H1 (cell line): ENCODE data around the gene CSRNP3. TPM values are rescaled to one million over a fixed set of nuclear protein-coding genes. Genes with fewer than 3 reads are reported as not detected.

ENCODE experiments used
- CTCF ChIA-PET: fragments of 300-600 bp; sonication (Branson Sonifier 250); formaldehyde crosslinking; loops from one replicate; lab custom pipeline; 2021; ENCODE audit not compliant: partially characterized antibody; lab: Charles Lee
- POLR2A ChIA-PET: fragments of 300-600 bp; sonication (Branson Sonifier 250); formaldehyde crosslinking; loops from one replicate; lab custom pipeline; 2021; ENCODE audit warnings: inconsistent platforms; ENCODE audit not compliant: partially characterized antibody; lab: Charles Lee
- DNase-seq, 2 experiments: peaks; one replicate each; pipeline versions ENCODE4 v3.0.0 to v3.0.0-alpha.2; 2010 to 2022; ENCODE audit warnings: low spot score in 2 of 2, low read depth in 1 of 2, mixed read lengths in 1 of 2
- FAIRE-seq: peaks from 2 replicates; lab custom pipeline; 2011; peaks lifted over from hg19 to GRCh38; lab: Jason Lieb, UNC
- H2AFZ ChIP-seq: 2 replicates; pipeline ENCODE4 v1.8.1; 2012; ENCODE audit warnings: low read length, inconsistent platforms
- H2AK5ac ChIP-seq: 2 replicates; pipeline ENCODE4 v1.6.1; 2013; ENCODE audit warnings: low read depth, low read length
- H2BK120ac ChIP-seq: replicated peaks from 2 replicates; pipeline ENCODE3; 2013; ENCODE audit warnings: low read depth, low read length, inconsistent platforms
- H2BK12ac ChIP-seq: 2 replicates; pipeline ENCODE4 v1.6.1; 2013; ENCODE audit warnings: low read depth, low read length
- H2BK15ac ChIP-seq: 2 replicates; pipeline ENCODE4 v1.6.1; 2013; ENCODE audit warnings: low read length
- H2BK20ac ChIP-seq: 2 replicates; pipeline ENCODE4 v1.6.1; 2013; ENCODE audit warnings: low read length
- H2BK5ac ChIP-seq: 2 replicates; pipeline ENCODE4 v1.6.1; 2013; ENCODE audit warnings: low read depth, low read length
- H3K14ac ChIP-seq: 2 replicates; pipeline ENCODE4 v1.6.1; 2013; ENCODE audit warnings: inconsistent platforms; ENCODE audit not compliant: insufficient read length
- H3K18ac ChIP-seq: 2 replicates; pipeline ENCODE4 v1.6.1; 2013; ENCODE audit warnings: low read length; ENCODE audit errors: extremely low read depth
- H3K23ac ChIP-seq: 2 replicates; pipeline ENCODE4 v1.6.1; 2013; ENCODE audit warnings: inconsistent platforms; ENCODE audit not compliant: insufficient read length
- H3K23me2 ChIP-seq: 2 replicates; pipeline ENCODE4 v1.6.1; 2013; ENCODE audit warnings: low read depth, low read length
- H3K27ac ChIP-seq: 2 replicates; pipeline ENCODE4 v1.6.1; 2011; ENCODE audit warnings: low read depth, low read length, inconsistent platforms
- H3K27me3 ChIP-seq, 4 experiments: replicated peaks in 1 of 4; 1 replicate in 1 of 4; 2 replicates in 3 of 4; pipeline versions ENCODE4 v1.6.1 to v1.8.1; 2011 to 2013; ENCODE audit warnings: low read length in 3 of 4, mild to moderate bottlenecking in 3 of 4, inconsistent platforms in 2 of 4, mixed read lengths in 2 of 4, moderate library complexity in 1 of 4; ENCODE audit not compliant: control insufficient read depth in 3 of 4, insufficient read depth in 3 of 4; ENCODE audit errors: extremely low read depth in 1 of 4
- H3K36me3 ChIP-seq, 4 experiments: 2 replicates each; pipeline versions ENCODE4 v1.6.1 to v1.8.1; 2011 to 2013; ENCODE audit warnings: mild to moderate bottlenecking in 4 of 4, low read length in 3 of 4, moderate library complexity in 2 of 4, control low read depth in 1 of 4, inconsistent platforms in 1 of 4; ENCODE audit not compliant: insufficient read depth in 4 of 4, control insufficient read depth in 2 of 4
- H3K4ac ChIP-seq: replicated peaks from 2 replicates; pipeline ENCODE3; 2013; ENCODE audit warnings: low read length, low read depth, mixed read lengths, inconsistent platforms; ENCODE audit not compliant: insufficient read length
- H3K4me1 ChIP-seq, 4 experiments: replicated peaks in 1 of 4; 1 replicate in 1 of 4; 2 replicates in 3 of 4; pipeline versions ENCODE4 v1.6.1 to v1.8.1; 2011 to 2013; ENCODE audit warnings: low read length in 3 of 4, inconsistent platforms in 2 of 4, mixed read lengths in 1 of 4; ENCODE audit not compliant: insufficient read depth in 4 of 4, control insufficient read depth in 3 of 4
- H3K4me2 ChIP-seq, 2 experiments: 2 replicates each; pipeline versions ENCODE4 v1.6.1 to v1.8.1; 2011 to 2013; ENCODE audit warnings: low read depth in 2 of 2, low read length in 2 of 2, control low read depth in 1 of 2, inconsistent platforms in 1 of 2, mild to moderate bottlenecking in 1 of 2; ENCODE audit not compliant: insufficient read depth in 1 of 2
- H3K4me3 ChIP-seq, 4 experiments: fragments of 200-600, 300-600 bp in 1 of 4; sonication (generic), shearing (Covaris generic), sonication (Bioruptor Twin) in 1 of 4; 2 replicates each; pipeline versions ENCODE4 v1.5.1 to v1.8.1; 2011 to 2016; ENCODE audit warnings: low read length in 4 of 4, low read depth in 3 of 4, control low read depth in 2 of 4, inconsistent platforms in 2 of 4, mild to moderate bottlenecking in 2 of 4, mixed read lengths in 1 of 4, moderate library complexity in 1 of 4; ENCODE audit not compliant: insufficient read depth in 2 of 4; ENCODE audit errors: extremely low read depth in 1 of 4
- H3K56ac ChIP-seq: replicated peaks from 2 replicates; pipeline ENCODE3; 2013; ENCODE audit warnings: low read depth, mild to moderate bottlenecking, mixed read lengths, low read length, inconsistent platforms; ENCODE audit not compliant: insufficient read length
- H3K79me1 ChIP-seq: 2 replicates; pipeline ENCODE4 v1.6.1; 2013; ENCODE audit warnings: low read depth, low read length, control low read depth
- H3K79me2 ChIP-seq, 2 experiments: 2 replicates each; pipeline versions ENCODE4 v1.6.1 to v1.8.1; 2012 to 2013; ENCODE audit warnings: low read length in 2 of 2, mild to moderate bottlenecking in 2 of 2, inconsistent platforms in 1 of 2; ENCODE audit not compliant: insufficient read depth in 2 of 2, control insufficient read depth in 1 of 2
- H3K9ac ChIP-seq, 4 experiments: replicated peaks in 1 of 4; 1 replicate in 1 of 4; 2 replicates in 3 of 4; pipeline versions ENCODE4 v1.6.1 to v1.8.1; 2011 to 2013; ENCODE audit warnings: low read depth in 3 of 4, low read length in 3 of 4, control low read depth in 2 of 4, mild to moderate bottlenecking in 2 of 4, moderate library complexity in 2 of 4, inconsistent platforms in 1 of 4; ENCODE audit errors: extremely low read depth in 1 of 4
- H3K9me3 ChIP-seq, 2 experiments: 2 replicates each; pipeline versions ENCODE4 v1.6.1 to v1.8.1; 2012 to 2013; ENCODE audit warnings: mild to moderate bottlenecking in 2 of 2, moderate library complexity in 2 of 2, control low read depth in 1 of 2, inconsistent platforms in 1 of 2, low read depth in 1 of 2, low read length in 1 of 2, mixed read lengths in 1 of 2; ENCODE audit not compliant: insufficient read depth in 2 of 2
- H4K20me1 ChIP-seq, 2 experiments: replicated peaks in 1 of 2; 2 replicates each; pipeline versions ENCODE3 to v1.8.1; 2011 to 2013; ENCODE audit warnings: inconsistent platforms in 2 of 2, low read length in 2 of 2, mild to moderate bottlenecking in 1 of 2; ENCODE audit not compliant: insufficient read depth in 2 of 2, control insufficient read depth in 1 of 2
- H4K5ac ChIP-seq: 2 replicates; pipeline ENCODE4 v1.6.1; 2013; ENCODE audit warnings: low read length, low read depth, mixed read lengths, inconsistent platforms; ENCODE audit not compliant: insufficient read length
- H4K8ac ChIP-seq: 2 replicates; pipeline ENCODE4 v1.8.0; 2013; ENCODE audit warnings: mild to moderate bottlenecking, moderate library complexity, low read length, inconsistent platforms; ENCODE audit not compliant: insufficient read depth; ENCODE audit errors: extremely low read depth
- H4K91ac ChIP-seq: replicated peaks from 2 replicates; pipeline ENCODE3; 2013; ENCODE audit warnings: low read length, mixed read lengths, inconsistent platforms; ENCODE audit not compliant: insufficient read length
- GTF2F1 ChIP-seq: IDR thresholded peaks from 2 replicates; pipeline ENCODE4 v1.6.1; 2012; ENCODE audit warnings: low read depth, low read length, improper control_type of control experiment, borderline replicate concordance
- HDAC6 ChIP-seq: IDR thresholded peaks from one replicate; pipeline ENCODE4 v1.7.1; 2012; ENCODE audit warnings: low read depth, mild to moderate bottlenecking, inconsistent platforms, low read length, moderate library complexity
- JUN ChIP-seq: IDR thresholded peaks from 2 replicates; pipeline ENCODE4 v1.6.1; 2011; ENCODE audit warnings: low read depth, mild to moderate bottlenecking, improper control_type of control experiment, low read length
- RBBP5 ChIP-seq: IDR thresholded peaks from 2 replicates; pipeline ENCODE4 v1.7.1; 2012; ENCODE audit warnings: low read depth, mild to moderate bottlenecking, inconsistent platforms, low read length, moderate library complexity, borderline replicate concordance
- SIRT6 ChIP-seq: IDR thresholded peaks from one replicate; pipeline ENCODE4 v1.7.1; 2012; ENCODE audit warnings: low read length, inconsistent platforms
- USF2 ChIP-seq: IDR thresholded peaks from 2 replicates; pipeline ENCODE4 v1.6.1; 2011; ENCODE audit warnings: low read length, improper control_type of control experiment
- polyA plus RNA-seq, 7 experiments: library from polyadenylated mRNA; depleted of rRNA in 3 of 7; stranded (reverse) in 5 of 7; unstranded in 2 of 7; fragments of >200 nt in 5 of 7; fragments of 200-250 nt in 2 of 7; gene quantifications; 1 replicate in 5 of 7; 2 replicates in 1 of 7; 4 replicates in 1 of 7; pipeline versions ENCODE4 v1.2.1 to v1.2.3, GENCODE V29; 2011 to 2013; ENCODE audit warnings: missing spikeins in 2 of 7, mixed read lengths in 2 of 7
- total RNA-seq: library from RNA; stranded (reverse); fragmentation: NEBNext Ultra II Directional; extraction: Animal tissue kit (Norgen Biotek cat#: 25700); gene quantifications from 2 replicates; pipeline ENCODE4 v1.2.1, GENCODE V29; 2021

Gene CSRNP3
- total and polyA plus RNA-seq, 2 of the 8 experiments (the other 6 are each of a cell fraction or from before 2014, with no cell fraction given), result 1.3 to 6.5 TPM

GRCh38 chr2:165431014-165431413, 38.5 kb upstream of the CSRNP3 start:
- H3K18ac ChIP-seq, result no peak overlapping the region
- H3K14ac ChIP-seq, result no peak overlapping the region
- H3K9ac ChIP-seq, result no peak overlapping the region
- ChIA-PET POLR2A (no interaction called here), CTCF (no interaction called here)
- no peak for DNase-seq
- H3K23ac ChIP-seq, result no peak overlapping the region
- no peak overlapping the region for H3K4ac ChIP-seq
- H3K4me1 ChIP-seq, result peaks cover 0 to 5% (median under 1%) of the 10 kb centered on the region in 4 experiments; a peak in 2 of 7 replicates
- H4K91ac ChIP-seq, result no peak overlapping the region
- H3K27me3 ChIP-seq, result no peaks in the 10 kb centered on the region
- no peaks in the 10 kb centered on the region for H3K79me2 ChIP-seq
- H3K56ac ChIP-seq, result no peak overlapping the region
- H2AFZ ChIP-seq, result no peak overlapping the region
- H3K79me1 ChIP-seq, result no peaks in the 10 kb centered on the region
- no peak overlapping the region for H3K4me2 ChIP-seq
- H3K23me2 ChIP-seq, result no peaks in the 10 kb centered on the region
- H3K36me3 ChIP-seq, result no peaks in the 10 kb centered on the region
- no peak overlapping the region for H2AK5ac ChIP-seq
- H2BK15ac ChIP-seq, result no peak overlapping the region
- no peak overlapping the region for H4K8ac ChIP-seq
- H2BK12ac ChIP-seq, result no peak overlapping the region
- H3K27ac ChIP-seq, result no peak overlapping the region
- no peak overlapping the region for H2BK120ac ChIP-seq
- H4K5ac ChIP-seq, result no peak overlapping the region
- H4K20me1 ChIP-seq, result no peaks in the 10 kb centered on the region
- TF ChIP-seq JUN, result no peak
- no peak for TF ChIP-seq RBBP5
- TF ChIP-seq GTF2F1, result no peak
- no peak for TF ChIP-seq SIRT6
- TF ChIP-seq HDAC6, result no peak
- TF ChIP-seq USF2, result no peak
- H3K4me3 ChIP-seq, result no peak overlapping the region
- H2BK20ac ChIP-seq, result no peak overlapping the region
- no peaks in the 10 kb centered on the region; a peak in 1 of 4 replicates for H3K9me3 ChIP-seq
- no peak overlapping the region for H2BK5ac ChIP-seq
- no peak for FAIRE-seq
